Panc1 (cell line): Measurements from ENCODE around the gene CEBPZOS. TPM values are rescaled to one million over a fixed set of nuclear protein-coding genes. Genes with fewer than 3 reads are reported as not detected.

Source experiments
- ATAC-seq: fragments of 200-7000 bp; cut with Tn5 transposase; 2 replicates; pipeline ENCODE4 v1.9.1; 2020; ENCODE audit warnings: mild to moderate bottlenecking, moderate library complexity
- BruUV-seq: library from RNA; stranded (reverse); fragments of 400-500 nt; replicated peaks from 2 replicates; lab custom pipeline; 2021; lab: Mats Ljungman, UMichigan
- CTCF ChIA-PET: fragments of 300-600 bp; sonication (Branson Sonifier 250); formaldehyde crosslinking; loops from one replicate; lab custom pipeline; 2022; ENCODE audit warnings: antibody characterized with exemption; lab: Charles Lee
- POLR2A ChIA-PET: fragments of 300-600 bp; sonication (Branson Sonifier 250); formaldehyde crosslinking; loops from one replicate; lab custom pipeline; 2022; ENCODE audit warnings: antibody characterized with exemption; lab: Charles Lee
- DNase-seq: peaks from one replicate; pipeline ENCODE4 v3.0.0-alpha.2; 2010; ENCODE audit warnings: low read depth, low spot score
- H3K27ac ChIP-seq: 2 replicates; pipeline ENCODE4 v1.5.1; 2011; ENCODE audit warnings: mild to moderate bottlenecking, low read length, inconsistent platforms
- H3K27me3 ChIP-seq: fragments of 200-500 bp; sonication (Bioruptor generic); 2 replicates; pipeline ENCODE4 v1.6.0; 2014; ENCODE audit warnings: low read length, inconsistent platforms; ENCODE audit not compliant: control insufficient read depth, insufficient read depth
- H3K36me3 ChIP-seq: fragments of 200-500 bp; sonication (Bioruptor generic); 2 replicates; pipeline ENCODE4 v1.5.1; 2014; ENCODE audit warnings: inconsistent platforms, mild to moderate bottlenecking, low read length, moderate library complexity; ENCODE audit not compliant: control insufficient read depth, insufficient read depth
- H3K4me1 ChIP-seq: 2 replicates; pipeline ENCODE4 v1.5.1; 2011; ENCODE audit warnings: inconsistent platforms, mild to moderate bottlenecking, low read length, moderate library complexity; ENCODE audit not compliant: control insufficient read depth, insufficient read depth
- H3K4me3 ChIP-seq, 2 experiments: 2 replicates each; pipeline ENCODE4 v1.5.1; 2011 to 2012; ENCODE audit warnings: low read depth in 2 of 2, low read length in 2 of 2, mild to moderate bottlenecking in 2 of 2, inconsistent platforms in 1 of 2, moderate library complexity in 1 of 2
- H3K9me3 ChIP-seq: fragments of 200-500 bp; sonication (Bioruptor generic); 2 replicates; pipeline ENCODE4 v1.5.1; 2014; ENCODE audit warnings: low read depth, mild to moderate bottlenecking, inconsistent platforms, low read length, moderate library complexity; ENCODE audit not compliant: control insufficient read depth, insufficient read depth
- POLR2AphosphoS5 ChIP-seq: IDR thresholded peaks from 2 replicates; pipeline ENCODE4 v1.6.1; 2012; ENCODE audit warnings: mild to moderate bottlenecking, low read depth, low read length, moderate library complexity
- SIN3A ChIP-seq: IDR thresholded peaks from 2 replicates; pipeline ENCODE4 v1.6.1; 2012; ENCODE audit warnings: low read depth, mild to moderate bottlenecking, low read length, moderate library complexity, borderline replicate concordance; ENCODE audit not compliant: insufficient read depth
- TCF7L2 ChIP-seq: IDR thresholded peaks from 2 replicates; pipeline ENCODE4 v1.6.1; 2011; ENCODE audit warnings: mild to moderate bottlenecking, low read depth, low read length, inconsistent platforms
- in situ Hi-C: cut with HindIII; loops from 2 replicates; pipeline ENCODE4 v1.10.0; 2016; ENCODE audit warnings: low sequenced_read_pairs, low pct_unique_long_range_greater_than_20kb
- intact Hi-C: fragments of 100-400 bp; cut with micrococcal nuclease; formaldehyde crosslinking; loops from one replicate; pipeline ENCODE4 v1.10.0; 2022; ENCODE audit not compliant: unreplicated experiment
- total RNA-seq: library from RNA; stranded (reverse); gene quantifications from one replicate; pipeline ENCODE4 v1.2.1, GENCODE V29; 2021; ENCODE audit not compliant: unreplicated experiment
- TF ChIP-seq, protein P1 (sequence below), 2 experiments: IDR thresholded peaks; 2 replicates each; pipeline ENCODE4 v1.6.1; 2011 to 2012; ENCODE audit warnings: low read depth in 2 of 2, control low read depth in 1 of 2, low read length in 1 of 2, mild to moderate bottlenecking in 1 of 2, moderate library complexity in 1 of 2; ENCODE audit not compliant: insufficient read depth in 1 of 2
- TF ChIP-seq, protein P2 (sequence below): fragments of 450-650 bp; IDR thresholded peaks from 2 replicates; pipeline ENCODE4 v1.5.1; 2017; ENCODE audit warnings: mild to moderate bottlenecking

Gene CEBPZOS
- total RNA-seq, 1 experiment from 2014 or later: 49.3 TPM

GRCh38 chr2:37211939-37212338 lies 15.6 kb downstream of the CEBPZOS start:
- H3K4me1 ChIP-seq: no peaks in the 10 kb centered on the region
- CTCF ChIA-PET: no interaction called here
- no peak overlapping the region for H3K27ac ChIP-seq
- peaks cover 64% of the 10 kb centered on the region for H3K36me3 ChIP-seq
- BruUV-seq: no TSS peak
- TF ChIP-seq, protein P1, sequence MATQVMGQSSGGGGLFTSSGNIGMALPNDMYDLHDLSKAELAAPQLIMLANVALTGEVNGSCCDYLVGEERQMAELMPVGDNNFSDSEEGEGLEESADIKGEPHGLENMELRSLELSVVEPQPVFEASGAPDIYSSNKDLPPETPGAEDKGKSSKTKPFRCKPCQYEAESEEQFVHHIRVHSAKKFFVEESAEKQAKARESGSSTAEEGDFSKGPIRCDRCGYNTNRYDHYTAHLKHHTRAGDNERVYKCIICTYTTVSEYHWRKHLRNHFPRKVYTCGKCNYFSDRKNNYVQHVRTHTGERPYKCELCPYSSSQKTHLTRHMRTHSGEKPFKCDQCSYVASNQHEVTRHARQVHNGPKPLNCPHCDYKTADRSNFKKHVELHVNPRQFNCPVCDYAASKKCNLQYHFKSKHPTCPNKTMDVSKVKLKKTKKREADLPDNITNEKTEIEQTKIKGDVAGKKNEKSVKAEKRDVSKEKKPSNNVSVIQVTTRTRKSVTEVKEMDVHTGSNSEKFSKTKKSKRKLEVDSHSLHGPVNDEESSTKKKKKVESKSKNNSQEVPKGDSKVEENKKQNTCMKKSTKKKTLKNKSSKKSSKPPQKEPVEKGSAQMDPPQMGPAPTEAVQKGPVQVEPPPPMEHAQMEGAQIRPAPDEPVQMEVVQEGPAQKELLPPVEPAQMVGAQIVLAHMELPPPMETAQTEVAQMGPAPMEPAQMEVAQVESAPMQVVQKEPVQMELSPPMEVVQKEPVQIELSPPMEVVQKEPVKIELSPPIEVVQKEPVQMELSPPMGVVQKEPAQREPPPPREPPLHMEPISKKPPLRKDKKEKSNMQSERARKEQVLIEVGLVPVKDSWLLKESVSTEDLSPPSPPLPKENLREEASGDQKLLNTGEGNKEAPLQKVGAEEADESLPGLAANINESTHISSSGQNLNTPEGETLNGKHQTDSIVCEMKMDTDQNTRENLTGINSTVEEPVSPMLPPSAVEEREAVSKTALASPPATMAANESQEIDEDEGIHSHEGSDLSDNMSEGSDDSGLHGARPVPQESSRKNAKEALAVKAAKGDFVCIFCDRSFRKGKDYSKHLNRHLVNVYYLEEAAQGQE (IDR thresholded peaks at IDR 0.05; ENCODE audit: insufficient read depth in 1 of 2, low read depth in 2 of 2, low read length in 1 of 2): no peak
- TF ChIP-seq POLR2AphosphoS5 (no peak), TCF7L2 (no peak), SIN3A (no peak)
- TF ChIP-seq, protein P2, sequence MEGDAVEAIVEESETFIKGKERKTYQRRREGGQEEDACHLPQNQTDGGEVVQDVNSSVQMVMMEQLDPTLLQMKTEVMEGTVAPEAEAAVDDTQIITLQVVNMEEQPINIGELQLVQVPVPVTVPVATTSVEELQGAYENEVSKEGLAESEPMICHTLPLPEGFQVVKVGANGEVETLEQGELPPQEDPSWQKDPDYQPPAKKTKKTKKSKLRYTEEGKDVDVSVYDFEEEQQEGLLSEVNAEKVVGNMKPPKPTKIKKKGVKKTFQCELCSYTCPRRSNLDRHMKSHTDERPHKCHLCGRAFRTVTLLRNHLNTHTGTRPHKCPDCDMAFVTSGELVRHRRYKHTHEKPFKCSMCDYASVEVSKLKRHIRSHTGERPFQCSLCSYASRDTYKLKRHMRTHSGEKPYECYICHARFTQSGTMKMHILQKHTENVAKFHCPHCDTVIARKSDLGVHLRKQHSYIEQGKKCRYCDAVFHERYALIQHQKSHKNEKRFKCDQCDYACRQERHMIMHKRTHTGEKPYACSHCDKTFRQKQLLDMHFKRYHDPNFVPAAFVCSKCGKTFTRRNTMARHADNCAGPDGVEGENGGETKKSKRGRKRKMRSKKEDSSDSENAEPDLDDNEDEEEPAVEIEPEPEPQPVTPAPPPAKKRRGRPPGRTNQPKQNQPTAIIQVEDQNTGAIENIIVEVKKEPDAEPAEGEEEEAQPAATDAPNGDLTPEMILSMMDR: no peak
- no peaks in the 10 kb centered on the region for H3K27me3 ChIP-seq
- in situ Hi-C loops (no loop called here), intact Hi-C loops (no loop called here)
- H3K4me3 ChIP-seq: no peak overlapping the region
- ATAC-seq (no peak), DNase-seq (no peak)
- peaks cover 6% of the 10 kb centered on the region; the same call in 1 of the 2 replicates for H3K9me3 ChIP-seq
- POLR2A ChIA-PET: no interaction called here

DNA sequence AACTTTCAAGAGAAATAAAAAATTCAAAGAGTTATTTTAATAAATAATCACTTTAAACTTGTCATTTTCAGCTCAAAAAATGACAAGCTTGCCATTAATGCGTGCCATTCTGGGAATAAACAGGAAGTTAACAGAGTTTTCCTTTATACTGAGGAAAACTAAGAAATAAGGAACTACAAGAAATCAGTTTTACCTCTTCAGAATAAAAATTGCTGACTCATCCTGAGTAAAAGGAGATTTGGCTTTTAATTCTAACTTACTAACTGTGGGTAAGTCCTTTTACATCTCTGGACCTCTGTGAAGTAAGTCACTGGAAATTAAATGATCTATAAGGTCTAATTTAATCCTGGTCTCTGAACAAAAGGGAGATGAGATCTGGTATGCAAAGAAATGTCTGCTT lies 19.0 kb downstream of the CEBPZOS start:
- CTCF ChIA-PET: no interaction called here
- POLR2A ChIA-PET: no interaction called here
- H3K9me3 ChIP-seq: no peaks in the 10 kb centered on the region
- in situ Hi-C loops (no loop called here), intact Hi-C loops (no loop called here)
- H3K4me1 ChIP-seq: no peaks in the 10 kb centered on the region
- H3K36me3 ChIP-seq: peaks cover 65% of the 10 kb centered on the region
- no peak overlapping the region for H3K4me3 ChIP-seq
- no TSS peak for BruUV-seq
- no peaks in the 10 kb centered on the region for H3K27me3 ChIP-seq
- ATAC-seq (no peak), DNase-seq (no peak)
- H3K27ac ChIP-seq: no peak overlapping the region; the same call in 1 of the 2 replicates
- TF ChIP-seq POLR2AphosphoS5 (no peak), SIN3A (no peak), TCF7L2 (no peak)
- TF ChIP-seq, protein P2: no peak
- TF ChIP-seq, protein P1 (IDR thresholded peaks at IDR 0.05; ENCODE audit: insufficient read depth in 1 of 2, low read depth in 2 of 2, low read length in 1 of 2): no peak
